GM12878 (cell line): Measurements from ENCODE around the gene NLGN3. TPM values are rescaled to one million over a fixed set of nuclear protein-coding genes. Genes with fewer than 3 reads are reported as not detected.

Experiments
- ATAC-seq: fragments of 200-7000 bp; cut with Tn5 transposase; 3 replicates; pipeline ENCODE4 v1.9.1; 2020; ENCODE audit warnings: mild to moderate bottlenecking, moderate library complexity
- BruUV-seq: library from RNA; stranded (reverse); fragments of 400-500 nt; replicated peaks from 2 replicates; lab custom pipeline; 2021; lab: Mats Ljungman, UMichigan
- CTCF ChIA-PET: fragments of 300-600 bp; sonication (Branson Sonifier 250); formaldehyde crosslinking; extraction: SDS; loops from one replicate; lab custom pipeline; 2021; ENCODE audit warnings: inconsistent platforms; lab: Yijun Ruan, JAX
- POLR2A ChIA-PET: fragments of 350-600 bp; formaldehyde crosslinking; extraction: SDS; loops from one replicate; lab custom pipeline; 2021; ENCODE audit warnings: inconsistent platforms; lab: Charles Lee
- RAD21 ChIA-PET: fragments of 300-600 bp; sonication (Branson Sonifier 250); formaldehyde crosslinking; loops from one replicate; lab custom pipeline; 2023; ENCODE audit warnings: antibody characterized with exemption; ENCODE audit not compliant: unreplicated experiment; lab: Charles Lee
- SMC1A ChIA-PET: fragments of 300-600 bp; sonication (Branson Sonifier 250); formaldehyde crosslinking; loops from one replicate; lab custom pipeline; 2023; ENCODE audit not compliant: unreplicated experiment, uncharacterized antibody; lab: Charles Lee
- DNase-seq: peaks from one replicate; pipeline ENCODE4 v3.0.0-alpha.2; 2011; ENCODE audit warnings: low read depth, low spot score
- FAIRE-seq: peaks from 3 replicates; lab custom pipeline; 2011; peaks lifted over from hg19 to GRCh38; lab: Jason Lieb, UNC
- H2AFZ ChIP-seq: 2 replicates; pipeline ENCODE4 v1.6.0; 2011; ENCODE audit warnings: low read depth, low read length, control low read depth; ENCODE audit not compliant: control insufficient read depth
- H3K27ac ChIP-seq: 2 replicates; pipeline ENCODE4 v1.5.1; 2011; ENCODE audit warnings: control low read depth; ENCODE audit not compliant: control insufficient read depth, insufficient read depth
- H3K27me3 ChIP-seq, 2 experiments: replicated peaks in 1 of 2; 2 replicates each; pipeline versions ENCODE4 v1.6.0 to v1.6.1; 2011; ENCODE audit warnings: low read length in 1 of 2; ENCODE audit not compliant: control insufficient read depth in 2 of 2, insufficient read depth in 2 of 2
- H3K36me3 ChIP-seq, 2 experiments: 2 replicates each; pipeline ENCODE4 v1.5.1; 2011; ENCODE audit warnings: low read length in 1 of 2; ENCODE audit not compliant: control insufficient read depth in 2 of 2, insufficient read depth in 2 of 2
- H3K4me1 ChIP-seq: 2 replicates; pipeline ENCODE4 v1.6.1; 2011; ENCODE audit warnings: mild to moderate bottlenecking, low read length, moderate library complexity, mixed read lengths; ENCODE audit not compliant: control insufficient read depth, insufficient read depth
- H3K4me2 ChIP-seq: 2 replicates; pipeline ENCODE4 v1.6.0; 2011; ENCODE audit warnings: control low read depth; ENCODE audit not compliant: control insufficient read depth, insufficient read depth
- H3K4me3 ChIP-seq: fragments of 200-600 bp; sonication (generic); 2 replicates; pipeline ENCODE4 v1.5.1; 2016
- H3K79me2 ChIP-seq: 2 replicates; pipeline ENCODE4 v1.6.0; 2011; ENCODE audit warnings: low read length; ENCODE audit not compliant: control insufficient read depth, insufficient read depth
- H3K9ac ChIP-seq: 2 replicates; pipeline ENCODE4 v1.8.0; 2011; ENCODE audit warnings: low read length, control low read depth, mixed read lengths; ENCODE audit not compliant: control insufficient read depth, insufficient read depth
- H3K9me3 ChIP-seq: replicated peaks from 3 replicates; pipeline ENCODE4 v1.5.1; 2011; ENCODE audit warnings: mild to moderate bottlenecking, low read length; ENCODE audit not compliant: control insufficient read depth, insufficient read depth
- H4K20me1 ChIP-seq: 2 replicates; pipeline ENCODE4 v1.6.0; 2011; ENCODE audit not compliant: control insufficient read depth, insufficient read depth
- MLLT1 ChIP-seq: fragments of 450-650 bp; IDR thresholded peaks from 2 replicates; pipeline ENCODE4 v1.6.1; 2016; ENCODE audit warnings: mild to moderate bottlenecking
- NBN ChIP-seq: fragments of 450-650 bp; IDR thresholded peaks from 2 replicates; pipeline ENCODE4 v1.6.1; 2016
- NFXL1 ChIP-seq: fragments of 450-650 bp; IDR thresholded peaks from 2 replicates; pipeline ENCODE4 v1.6.1; 2017; ENCODE audit warnings: antibody characterized with exemption, mild to moderate bottlenecking, borderline replicate concordance
- NFYB ChIP-seq: IDR thresholded peaks from 2 replicates; pipeline ENCODE4 v1.6.1; 2011; ENCODE audit warnings: low read depth, mild to moderate bottlenecking, low read length, improper control_type of control experiment, moderate library complexity; ENCODE audit not compliant: insufficient read depth
- SREBF1 ChIP-seq: IDR thresholded peaks from 2 replicates; pipeline ENCODE4 v1.6.1; 2012; ENCODE audit warnings: mild to moderate bottlenecking, low read length
- STAT1 ChIP-seq: fragments of 450-650 bp; conservative IDR thresholded peaks from 2 replicates; pipeline ENCODE4 v1.6.1; 2014; ENCODE audit warnings: antibody characterized with exemption, mild to moderate bottlenecking
- WGBS: methylation state at CpG from one replicate; pipeline ENCODE4 v1.1.6; 2016; ENCODE audit warnings: low lambda C conversion rate; ENCODE audit not compliant: insufficient replicate concordance, insufficient coverage; ENCODE audit errors: missing lambda C conversion rate; 5-methylcytosine and 5-hydroxymethylcytosine counted together
- in situ Hi-C: fragments of 300-500 bp; cut with MboI; formaldehyde crosslinking; loops from 9 replicates; pipeline ENCODE4 v1.14.3; 2018; ENCODE audit warnings: mixed read lengths
- intact Hi-C: fragments of 100-400 bp; cut with micrococcal nuclease; formaldehyde crosslinking; loops from one replicate; pipeline ENCODE4 v1.14.2; 2022; ENCODE audit not compliant: unreplicated experiment
- polyA plus RNA-seq, 11 experiments: library from polyadenylated mRNA; depleted of rRNA in 4 of 11; unstranded in 6 of 11; stranded (reverse) in 5 of 11; fragments of >200 nt; fragmentation: Nextera tagmentation in 4 of 11; fragmentation: Illumina TruSeq in 1 of 11; extraction: Ambion mirVana in 4 of 11; extraction: Trizol in 1 of 11; gene quantifications; 1 replicate in 1 of 11; 2 replicates in 10 of 11; pipeline versions ENCODE4 v1.2.1 to v1.2.3, GENCODE V29; 2011 to 2016; ENCODE audit warnings: inconsistent platforms in 2 of 11, missing spikeins in 2 of 11, low read depth in 1 of 11
- total RNA-seq, 4 experiments: library from RNA; depleted of rRNA in 3 of 4; stranded (reverse); fragments of >200 nt in 3 of 4; fragmentation: Illumina TruSeq in 1 of 4; extraction: Trizol in 1 of 4; gene quantifications; 2 replicates each; pipeline versions ENCODE4 v1.2.1 to v1.2.3, GENCODE V29; 2013 to 2021

Gene NLGN3
- total and polyA plus RNA-seq, 10 of the 15 experiments (the other 5 are each of a cell fraction or from before 2014, with no cell fraction given): 0.07 to 0.73 (median 0.28) TPM

- Histone ChIP-seq H2AFZ (no peak overlapping the region), H3K9me3 (no peaks in the 10 kb centered on the region; the same call in 2 of the 3 replicates), H4K20me1 (no peaks in the 10 kb centered on the region), H3K27me3 (no peaks in the 10 kb centered on the region), H3K4me1 (peaks cover 3% of the 10 kb centered on the region; the same call in 1 of the 2 replicates), H3K4me2 (peak overlapping the region; percentile 7; the same call in 1 of the 2 replicates), H3K36me3 (no peaks in the 10 kb centered on the region; a peak in 1 of 4 replicates), H3K9ac (no peak overlapping the region), H3K79me2 (peaks cover 28% of the 10 kb centered on the region), H3K4me3 (no peak overlapping the region), H3K27ac (no peak overlapping the region)
- 0 out of 2 replicates have a peak, but pooled peaks have one; percentile 80 for TF ChIP-seq MLLT1
- TF ChIP-seq STAT1: no peak
- in situ Hi-C loops: no loop called here
- ATAC-seq: no peak
- POLR2A ChIA-PET: interaction anchor here (0.6 to 5.8 kb wide), 3 partner anchors 12 to 428 kb away, joined by 4 to 34 read pairs (median 8); partner anchors contain the start of gene MED12
- CTCF ChIA-PET: no interaction called here
- SMC1A ChIA-PET: interaction anchor here (0.6 to 1.0 kb wide), 2 partner anchors 23 to 502 kb away, joined by 3 read pairs; no protein-coding TSS in a partner anchor
- RAD21 ChIA-PET: interaction anchor here (1.0 kb wide), 1 partner anchor 13 kb away, joined by 5 read pairs; the partner anchor contains the start of gene MED12
- intact Hi-C loops: no loop called here
- WGBS: 88% methylated on average over 3 of the region's 3 CpGs
- DNase-seq: no peak
- FAIRE-seq: no peak
- BruUV-seq: no TSS peak
These were observed 39.0 kb upstream of the NLGN3 start for GRCh38 chrX:71105628-71106027.

GRCh38 chrX:71106427-71106826 lies 38.2 kb upstream of the NLGN3 start, which contains the start of gene CXorf65:
CXorf65 (minus strand) TSS chrX:71106740; CDS start chrX:71106556, 184 bp downstream.
- H3K4me1 ChIP-seq: peaks cover 3% of the 10 kb centered on the region; the same call in 1 of the 2 replicates
- ChIA-PET CTCF (no interaction called here), POLR2A (interaction anchor here (1.1 kb wide), 1 partner anchor 92 kb away, joined by 3 read pairs; no protein-coding TSS in a partner anchor), RAD21 (interaction anchor here (0.6 kb wide), 1 partner anchor 335 kb away, joined by 3 read pairs; no protein-coding TSS in a partner anchor), SMC1A (no interaction called here)
- TF ChIP-seq NFYB: peak; percentile 40; the same call in 1 of the 2 replicates
- TF ChIP-seq SREBF1: no peak
- TF ChIP-seq NFXL1: no peak
- TF ChIP-seq NBN: no peak
- no peaks in the 10 kb centered on the region for H3K27me3 ChIP-seq
- FAIRE-seq (no peak), ATAC-seq (peak; percentile 3; the same call in 1 of the 3 replicates), DNase-seq (no peak)
- H3K9ac ChIP-seq: no peak within 1 kb of the TSS
- H3K4me2 ChIP-seq: peak within 1 kb of the TSS; percentile 7; the same call in 1 of the 2 replicates
- H3K36me3 ChIP-seq: no peaks in the 10 kb centered on the region; a peak in 1 of 4 replicates
- 63% methylated on average over 1 of the region's 1 CpG for WGBS
- H2AFZ ChIP-seq: no peak within 1 kb of the TSS
- H3K27ac ChIP-seq: no peak within 1 kb of the TSS
- H3K79me2 ChIP-seq: peaks cover 36% of the 10 kb centered on the region
- in situ Hi-C loops: no loop called here
- H3K4me3 ChIP-seq: no peak within 1 kb of the TSS
- BruUV-seq: no TSS peak
- intact Hi-C loops: no loop called here
- no peaks in the 10 kb centered on the region for H4K20me1 ChIP-seq
- H3K9me3 ChIP-seq: no peaks in the 10 kb centered on the region; the same call in 2 of the 3 replicates
